ENCODE data around the gene VPS11. TPM values are rescaled to one million over a fixed set of nuclear protein-coding genes. Genes with fewer than 3 reads are reported as not detected.
A peak's percentile ranks its signal among the peaks of the same experiment; 100 is the strongest.

The VPS11 gene
- total RNA-seq, 1 donor from 2014 or later = 30.1 TPM

DNA sequence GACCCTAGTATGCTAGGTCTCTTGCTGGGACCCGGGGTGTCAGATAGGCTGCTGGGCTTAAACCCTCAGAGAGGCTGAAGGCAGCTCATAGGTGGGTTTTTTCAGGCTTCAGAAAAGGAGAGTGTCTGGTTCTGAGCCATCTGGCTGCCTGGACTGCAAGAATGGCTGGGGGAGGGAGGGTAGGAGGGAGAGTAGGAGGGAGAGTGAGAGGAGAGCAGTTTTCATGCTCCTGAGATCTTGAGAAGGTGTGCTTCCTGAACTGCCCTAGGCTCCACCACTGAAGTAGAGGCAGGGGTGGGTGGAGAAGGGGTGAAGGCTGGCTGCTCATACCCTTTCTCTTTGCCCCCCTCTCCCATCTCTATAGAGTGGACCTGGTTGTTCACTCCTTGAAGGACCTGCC lies 21.7 kb downstream of the VPS11 start:
- no peak overlapping the region for H3K4me3 Mint-ChIP-seq (ENCODE audit: unreplicated experiment)
- no peaks in the 10 kb centered on the region for H3K27me3 Mint-ChIP-seq (ENCODE audit: low read depth)
- no peaks in the 10 kb centered on the region for H3K9me3 Mint-ChIP-seq (ENCODE audit: low read depth)
- TF ChIP-seq, protein P1, sequence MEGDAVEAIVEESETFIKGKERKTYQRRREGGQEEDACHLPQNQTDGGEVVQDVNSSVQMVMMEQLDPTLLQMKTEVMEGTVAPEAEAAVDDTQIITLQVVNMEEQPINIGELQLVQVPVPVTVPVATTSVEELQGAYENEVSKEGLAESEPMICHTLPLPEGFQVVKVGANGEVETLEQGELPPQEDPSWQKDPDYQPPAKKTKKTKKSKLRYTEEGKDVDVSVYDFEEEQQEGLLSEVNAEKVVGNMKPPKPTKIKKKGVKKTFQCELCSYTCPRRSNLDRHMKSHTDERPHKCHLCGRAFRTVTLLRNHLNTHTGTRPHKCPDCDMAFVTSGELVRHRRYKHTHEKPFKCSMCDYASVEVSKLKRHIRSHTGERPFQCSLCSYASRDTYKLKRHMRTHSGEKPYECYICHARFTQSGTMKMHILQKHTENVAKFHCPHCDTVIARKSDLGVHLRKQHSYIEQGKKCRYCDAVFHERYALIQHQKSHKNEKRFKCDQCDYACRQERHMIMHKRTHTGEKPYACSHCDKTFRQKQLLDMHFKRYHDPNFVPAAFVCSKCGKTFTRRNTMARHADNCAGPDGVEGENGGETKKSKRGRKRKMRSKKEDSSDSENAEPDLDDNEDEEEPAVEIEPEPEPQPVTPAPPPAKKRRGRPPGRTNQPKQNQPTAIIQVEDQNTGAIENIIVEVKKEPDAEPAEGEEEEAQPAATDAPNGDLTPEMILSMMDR (IDR thresholded peaks at IDR 0.05) = no peak
- H3K4me1 Mint-ChIP-seq (ENCODE audit: low read depth) = peaks cover 41% of the 10 kb centered on the region
- no peak for DNase-seq (ENCODE audit: low spot score)
- H3K36me3 Mint-ChIP-seq (ENCODE audit: low read depth) = peaks cover 4% of the 10 kb centered on the region
- no peak overlapping the region for H3K27ac Mint-ChIP-seq (ENCODE audit: unreplicated experiment)

DNA sequence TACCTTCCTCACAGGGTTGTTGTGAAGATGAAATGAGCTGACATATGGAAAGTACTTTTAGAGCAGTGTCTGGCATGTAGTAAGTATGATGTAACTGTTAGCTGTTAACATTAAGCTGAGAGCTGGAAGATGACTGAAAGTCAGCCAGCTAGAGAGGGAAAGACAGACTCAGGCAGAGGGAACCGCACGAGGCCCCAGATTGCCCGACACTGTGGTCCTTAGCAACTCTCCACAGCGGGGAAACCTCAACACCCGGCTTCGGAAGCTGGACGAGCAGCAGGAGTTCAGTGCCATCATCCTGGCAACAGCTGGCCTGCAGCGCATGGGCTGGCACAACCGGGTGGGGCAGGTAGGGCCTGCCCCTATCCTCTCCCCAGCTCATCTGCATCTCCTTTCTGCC lies 23.6 kb downstream of the VPS11 start:
- Mint-ChIP-seq H3K4me1 (ENCODE audit: low read depth) (peaks cover 34% of the 10 kb centered on the region), H3K36me3 (ENCODE audit: low read depth) (peaks cover 4% of the 10 kb centered on the region), H3K27me3 (ENCODE audit: low read depth) (no peaks in the 10 kb centered on the region), H3K27ac (ENCODE audit: unreplicated experiment) (no peak overlapping the region), H3K4me3 (ENCODE audit: unreplicated experiment) (no peak overlapping the region), H3K9me3 (ENCODE audit: low read depth) (no peaks in the 10 kb centered on the region)
- DNase-seq (ENCODE audit: low spot score) = no peak
- TF ChIP-seq, protein P1 (IDR thresholded peaks at IDR 0.05) = no peak

DNA sequence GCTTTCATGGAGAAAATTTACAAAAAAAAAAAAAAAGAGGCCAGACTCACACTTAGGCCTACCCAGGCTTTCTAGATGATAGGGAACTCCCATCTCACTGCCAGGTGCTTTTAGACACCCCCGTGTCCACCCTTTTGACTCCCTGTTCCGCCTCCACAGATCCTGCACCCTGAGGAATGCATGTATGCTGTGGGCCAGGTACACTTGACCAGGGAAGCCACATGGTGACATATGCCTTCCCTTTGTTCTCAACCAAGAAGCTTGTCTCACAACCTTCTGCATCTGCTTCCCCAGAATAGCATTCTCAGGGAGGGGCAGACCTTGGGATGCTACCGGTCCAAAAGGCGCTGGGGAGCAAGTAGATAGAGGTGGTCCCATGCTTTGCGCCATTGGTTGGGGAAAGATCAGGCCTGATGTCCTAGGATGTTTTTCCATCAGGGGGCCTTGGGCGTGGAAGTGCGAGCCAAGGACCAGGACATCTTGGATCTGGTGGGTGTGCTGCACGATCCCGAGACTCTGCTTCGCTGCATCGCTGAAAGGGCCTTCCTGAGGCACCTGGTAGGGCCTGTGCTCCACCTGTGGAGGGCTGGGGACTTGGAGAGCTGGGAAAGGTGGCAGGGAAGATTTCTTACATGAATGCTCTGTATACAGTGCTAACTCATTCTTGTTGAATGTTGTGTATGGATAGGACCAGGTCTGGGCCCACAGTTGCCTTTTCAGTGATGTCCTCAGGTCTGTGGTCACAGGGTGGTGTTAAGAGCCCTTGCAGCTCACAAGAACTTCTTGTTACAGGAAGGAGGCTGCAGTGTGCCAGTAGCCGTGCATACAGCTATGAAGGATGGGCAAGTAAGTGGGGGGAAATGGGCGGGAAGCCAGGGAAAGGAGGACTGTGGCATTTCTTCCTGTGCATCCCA lies 24.6 kb downstream of the VPS11 start:
- no peaks in the 10 kb centered on the region for H3K27me3 Mint-ChIP-seq (ENCODE audit: low read depth)
- TF ChIP-seq, protein P1 (IDR thresholded peaks at IDR 0.05) = no peak
- H3K27ac Mint-ChIP-seq (ENCODE audit: unreplicated experiment) = no peak overlapping the region
- peaks cover 32% of the 10 kb centered on the region for H3K4me1 Mint-ChIP-seq (ENCODE audit: low read depth)
- H3K4me3 Mint-ChIP-seq (ENCODE audit: unreplicated experiment) = peak overlapping the region; percentile 16
- H3K36me3 Mint-ChIP-seq (ENCODE audit: low read depth) = peaks cover 7% of the 10 kb centered on the region
- no peaks in the 10 kb centered on the region for H3K9me3 Mint-ChIP-seq (ENCODE audit: low read depth)
- DNase-seq (ENCODE audit: low spot score) = no peak

DNA sequence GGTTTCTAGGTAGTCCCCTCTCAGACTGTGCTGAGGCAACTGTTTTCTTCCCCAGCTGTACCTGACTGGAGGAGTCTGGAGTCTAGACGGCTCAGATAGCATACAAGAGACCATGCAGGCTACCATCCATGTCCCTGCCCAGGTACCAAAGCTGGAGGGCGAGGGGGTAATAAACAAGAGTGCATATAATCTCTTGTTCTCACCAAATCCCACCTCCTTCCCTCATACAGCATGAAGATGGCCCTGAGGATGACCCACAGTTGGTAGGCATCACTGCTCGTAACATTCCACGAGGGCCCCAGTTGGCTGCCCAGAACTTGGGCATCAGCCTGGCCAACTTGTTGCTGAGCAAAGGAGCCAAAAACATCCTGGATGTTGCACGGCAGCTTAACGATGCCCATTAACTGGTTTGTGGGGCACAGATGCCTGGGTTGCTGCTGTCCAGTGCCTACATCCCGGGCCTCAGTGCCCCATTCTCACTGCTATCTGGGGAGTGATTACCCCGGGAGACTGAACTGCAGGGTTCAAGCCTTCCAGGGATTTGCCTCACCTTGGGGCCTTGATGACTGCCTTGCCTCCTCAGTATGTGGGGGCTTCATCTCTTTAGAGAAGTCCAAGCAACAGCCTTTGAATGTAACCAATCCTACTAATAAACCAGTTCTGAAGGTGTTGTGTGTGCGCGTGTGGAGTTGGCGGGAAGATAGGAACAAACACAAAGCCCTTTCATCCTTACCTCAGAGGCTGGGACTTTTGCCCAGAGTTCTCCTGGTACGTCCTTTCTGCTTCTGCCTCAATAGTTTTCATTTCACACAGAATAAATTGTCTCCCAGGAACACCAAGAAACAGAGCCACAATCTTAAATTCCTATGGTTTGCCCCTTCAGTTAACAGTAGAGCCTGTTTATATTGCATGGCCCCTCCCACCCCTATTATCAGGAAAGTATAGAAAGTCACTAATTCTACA lies 25.5 kb downstream of the VPS11 start:
- TF ChIP-seq, protein P1 (IDR thresholded peaks at IDR 0.05) = no peak
- Mint-ChIP-seq H3K27me3 (ENCODE audit: low read depth) (no peaks in the 10 kb centered on the region), H3K36me3 (ENCODE audit: low read depth) (peaks cover 13% of the 10 kb centered on the region), H3K9me3 (ENCODE audit: low read depth) (no peaks in the 10 kb centered on the region), H3K4me3 (ENCODE audit: unreplicated experiment) (peak overlapping the region; percentile 87), H3K4me1 (ENCODE audit: low read depth) (peaks cover 32% of the 10 kb centered on the region), H3K27ac (ENCODE audit: unreplicated experiment) (peak overlapping the region; percentile 91)
- no peak for DNase-seq (ENCODE audit: low spot score)
